K562 (cell line): ENCODE data around the gene MYADML2. TPM values are rescaled to one million over a fixed set of nuclear protein-coding genes. Genes with fewer than 3 reads are reported as not detected.

Experiments used
- BMI1 ChIP-seq: fragments of 150-350 bp; IDR thresholded peaks from 2 replicates; pipeline ENCODE4 v1.6.1; 2014; ENCODE audit warnings: low read length
- BRD9 ChIP-seq: fragments of 450-650 bp; IDR thresholded peaks from 2 replicates; pipeline ENCODE4 v1.6.1; 2018; ENCODE audit warnings: low read depth; ENCODE audit not compliant: partially characterized antibody
- KDM1A ChIP-seq, 2 experiments: fragments of 450-650 bp; IDR thresholded peaks; 2 replicates each; pipeline ENCODE4 v1.6.1; 2016; ENCODE audit warnings: mild to moderate bottlenecking in 2 of 2
- KLF1 ChIP-seq: fragments of 450-650 bp; IDR thresholded peaks from 2 replicates; pipeline ENCODE4 v1.6.1; 2016; ENCODE audit warnings: missing genetic modification characterization, missing compliant biosample characterization
- MTA2 ChIP-seq: fragments of 450-650 bp; IDR thresholded peaks from 2 replicates; pipeline ENCODE4 v1.6.1; 2016; ENCODE audit warnings: low read depth
- SNRNP70 ChIP-seq: fragments of 200-400 bp; formaldehyde crosslinking; optimal IDR thresholded peaks from 2 replicates; pipeline ENCODE3; 2017; ENCODE audit warnings: low read depth, low read length
- STAG1 ChIP-seq: sonication (generic); formaldehyde crosslinking; IDR thresholded peaks from 2 replicates; pipeline ENCODE4 v1.5.0; 2020; ENCODE audit warnings: missing genetic modification reagents, borderline replicate concordance
- TEAD2 ChIP-seq: fragments of 450-650 bp; IDR thresholded peaks from 2 replicates; pipeline ENCODE4 v1.6.1; 2016; ENCODE audit warnings: missing genetic modification characterization, control low read depth, missing compliant biosample characterization
- ZFP30 ChIP-seq: fragments of 250-450 bp; sonication (Bioruptor Pico); IDR thresholded peaks from 2 replicates; pipeline ENCODE4 v1.8.0; 2022; ENCODE audit warnings: moderate library complexity, mild to moderate bottlenecking, inconsistent platforms, borderline replicate concordance
- ZNF175 ChIP-seq: fragments of 200-800 bp; sonication (Bioruptor generic); IDR thresholded peaks from 2 replicates; pipeline ENCODE4 v1.6.1; 2016; ENCODE audit warnings: low read depth, mild to moderate bottlenecking, missing genetic modification characterization, missing compliant biosample characterization
- ZNF431 ChIP-seq: sonication (generic); formaldehyde crosslinking; IDR thresholded peaks from 2 replicates; pipeline ENCODE4 v1.8.0; 2022; ENCODE audit warnings: mild to moderate bottlenecking, missing genetic modification reagents
- polyA plus RNA-seq, 8 experiments: library from polyadenylated mRNA; depleted of rRNA in 4 of 8; stranded (reverse) in 5 of 8; unstranded in 3 of 8; fragments of >200 nt; fragmentation: Nextera tagmentation in 2 of 8; fragmentation: Illumina TruSeq in 1 of 8; extraction: Ambion mirVana in 2 of 8; extraction: Trizol in 1 of 8; gene quantifications; 2 replicates each; pipeline versions ENCODE4 v1.2.1 to v1.2.3, GENCODE V29; 2011 to 2014; ENCODE audit warnings: inconsistent platforms in 1 of 8, missing spikeins in 1 of 8
- total RNA-seq, 7 experiments: library from RNA; depleted of rRNA in 6 of 7; stranded (reverse); fragments of >200 nt in 6 of 7; fragmentation: Illumina TruSeq in 2 of 7; extraction: Trizol in 2 of 7; gene quantifications; 2 replicates each; pipeline versions ENCODE4 v1.2.1 to v1.2.3, GENCODE V29; 2011 to 2021; ENCODE audit warnings: low replicate concordance in 1 of 7
- TF ChIP-seq, protein P1 (sequence below): fragments of 250-450 bp; sonication (Bioruptor Pico); IDR thresholded peaks from 2 replicates; pipeline ENCODE4 v1.5.0; 2021; ENCODE audit warnings: mild to moderate bottlenecking, moderate library complexity
- TF ChIP-seq, protein P2 (sequence below): sonication (generic); formaldehyde crosslinking; IDR thresholded peaks from 2 replicates; pipeline ENCODE4 v1.8.0; 2023; ENCODE audit warnings: mild to moderate bottlenecking, missing genetic modification reagents
- TF ChIP-seq, protein P3 (sequence below), 2 experiments: fragments of 450-650 bp; IDR thresholded peaks; 2 replicates each; pipeline ENCODE4 v1.6.1; 2018; ENCODE audit warnings: mild to moderate bottlenecking in 2 of 2, low read depth in 1 of 2; ENCODE audit not compliant: partially characterized antibody in 2 of 2
- TF ChIP-seq, protein P4 (sequence below): fragments of 250-450 bp; sonication (Bioruptor Pico); IDR thresholded peaks from 2 replicates; pipeline ENCODE4 v1.5.1; 2021; ENCODE audit warnings: mild to moderate bottlenecking

MYADML2 gene
- total and polyA plus RNA-seq, 9 of the 15 experiments (the other 6 are each of a cell fraction or from before 2014, with no cell fraction given) = not detected

DNA sequence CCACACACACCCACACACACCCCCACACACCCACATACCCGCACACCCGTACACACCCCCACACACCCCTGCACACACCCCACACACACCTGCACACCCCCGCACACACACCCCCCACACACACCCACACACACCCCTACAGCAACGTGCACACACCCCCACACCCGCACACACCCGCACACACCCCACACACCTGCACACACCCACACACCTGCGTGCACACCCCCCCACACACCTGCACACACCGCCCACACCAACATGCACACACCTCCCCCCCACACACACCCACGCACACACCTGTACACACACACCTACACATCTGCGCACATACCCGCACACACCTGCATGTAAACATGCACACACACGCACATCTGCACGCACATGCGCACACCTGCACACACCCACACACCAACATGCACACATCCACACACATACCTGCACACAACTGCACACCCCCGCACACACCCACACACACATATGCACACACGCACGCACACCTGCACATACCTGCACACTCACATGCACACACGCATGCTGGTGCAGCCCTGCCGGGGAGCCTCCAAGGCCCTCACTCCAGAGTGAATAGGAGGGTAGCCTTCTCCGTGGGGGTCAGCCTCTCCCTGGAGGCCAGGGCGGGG lies 37.9 kb upstream of the MYADML2 start (continued):
- TF ChIP-seq, protein P1, sequence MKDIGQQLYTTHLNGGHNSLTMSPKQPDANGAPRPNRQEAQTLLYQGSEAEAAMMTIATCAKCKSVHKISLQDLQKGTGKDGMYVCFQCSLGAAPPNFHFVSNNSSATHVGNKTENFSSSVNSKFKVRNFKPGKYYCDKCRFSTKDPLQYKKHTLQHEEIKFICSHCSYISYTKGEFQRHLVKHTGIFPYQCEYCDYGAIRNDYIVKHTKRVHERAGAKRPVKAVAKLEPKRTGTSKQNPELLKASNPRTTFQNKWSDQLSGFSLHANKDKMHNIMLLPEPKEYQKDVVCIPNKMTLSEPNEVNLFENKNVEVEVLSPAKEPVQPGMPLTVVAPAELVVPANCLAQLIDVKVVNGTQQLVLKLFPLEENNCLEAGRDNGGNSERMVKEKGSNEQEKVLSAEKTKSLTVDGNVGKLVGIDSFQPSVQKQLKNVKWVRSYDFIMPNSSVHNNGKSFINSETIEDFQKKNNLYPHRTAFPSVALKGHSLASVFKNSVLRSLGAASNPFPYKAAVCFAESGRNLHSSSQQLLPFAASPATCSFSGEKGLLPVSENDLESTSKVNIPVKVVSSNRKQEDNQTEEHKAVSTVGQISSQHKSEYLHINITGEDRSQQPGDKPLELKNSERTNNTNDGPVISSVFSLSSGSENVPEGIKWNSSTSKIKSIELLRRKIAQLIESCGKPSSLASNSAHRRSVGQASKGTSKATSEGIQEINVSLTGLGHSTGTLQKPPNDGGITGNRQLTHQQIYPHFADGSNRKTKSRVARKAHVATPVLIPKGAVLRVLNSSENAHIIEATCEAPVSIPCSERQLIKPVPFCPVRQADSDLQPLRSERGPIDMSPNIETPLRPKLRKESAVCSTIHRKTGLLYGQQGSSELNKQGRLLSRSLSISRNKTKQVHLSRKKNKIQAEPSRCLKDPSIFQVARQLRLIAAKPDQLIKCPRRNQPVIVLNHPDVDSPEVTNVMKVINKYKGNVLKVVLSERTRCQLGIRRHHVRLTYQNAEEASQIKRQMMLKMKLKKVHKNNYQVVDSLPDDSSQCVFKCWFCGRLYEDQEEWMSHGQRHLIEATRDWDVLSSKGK (CRISPR knock-in tag) = no peak
- TF ChIP-seq, protein P2, sequence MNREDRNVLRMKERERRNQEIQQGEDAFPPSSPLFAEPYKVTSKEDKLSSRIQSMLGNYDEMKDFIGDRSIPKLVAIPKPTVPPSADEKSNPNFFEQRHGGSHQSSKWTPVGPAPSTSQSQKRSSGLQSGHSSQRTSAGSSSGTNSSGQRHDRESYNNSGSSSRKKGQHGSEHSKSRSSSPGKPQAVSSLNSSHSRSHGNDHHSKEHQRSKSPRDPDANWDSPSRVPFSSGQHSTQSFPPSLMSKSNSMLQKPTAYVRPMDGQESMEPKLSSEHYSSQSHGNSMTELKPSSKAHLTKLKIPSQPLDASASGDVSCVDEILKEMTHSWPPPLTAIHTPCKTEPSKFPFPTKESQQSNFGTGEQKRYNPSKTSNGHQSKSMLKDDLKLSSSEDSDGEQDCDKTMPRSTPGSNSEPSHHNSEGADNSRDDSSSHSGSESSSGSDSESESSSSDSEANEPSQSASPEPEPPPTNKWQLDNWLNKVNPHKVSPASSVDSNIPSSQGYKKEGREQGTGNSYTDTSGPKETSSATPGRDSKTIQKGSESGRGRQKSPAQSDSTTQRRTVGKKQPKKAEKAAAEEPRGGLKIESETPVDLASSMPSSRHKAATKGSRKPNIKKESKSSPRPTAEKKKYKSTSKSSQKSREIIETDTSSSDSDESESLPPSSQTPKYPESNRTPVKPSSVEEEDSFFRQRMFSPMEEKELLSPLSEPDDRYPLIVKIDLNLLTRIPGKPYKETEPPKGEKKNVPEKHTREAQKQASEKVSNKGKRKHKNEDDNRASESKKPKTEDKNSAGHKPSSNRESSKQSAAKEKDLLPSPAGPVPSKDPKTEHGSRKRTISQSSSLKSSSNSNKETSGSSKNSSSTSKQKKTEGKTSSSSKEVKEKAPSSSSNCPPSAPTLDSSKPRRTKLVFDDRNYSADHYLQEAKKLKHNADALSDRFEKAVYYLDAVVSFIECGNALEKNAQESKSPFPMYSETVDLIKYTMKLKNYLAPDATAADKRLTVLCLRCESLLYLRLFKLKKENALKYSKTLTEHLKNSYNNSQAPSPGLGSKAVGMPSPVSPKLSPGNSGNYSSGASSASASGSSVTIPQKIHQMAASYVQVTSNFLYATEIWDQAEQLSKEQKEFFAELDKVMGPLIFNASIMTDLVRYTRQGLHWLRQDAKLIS (CRISPR knock-in tag) = no peak
- TF ChIP-seq, protein P3, sequence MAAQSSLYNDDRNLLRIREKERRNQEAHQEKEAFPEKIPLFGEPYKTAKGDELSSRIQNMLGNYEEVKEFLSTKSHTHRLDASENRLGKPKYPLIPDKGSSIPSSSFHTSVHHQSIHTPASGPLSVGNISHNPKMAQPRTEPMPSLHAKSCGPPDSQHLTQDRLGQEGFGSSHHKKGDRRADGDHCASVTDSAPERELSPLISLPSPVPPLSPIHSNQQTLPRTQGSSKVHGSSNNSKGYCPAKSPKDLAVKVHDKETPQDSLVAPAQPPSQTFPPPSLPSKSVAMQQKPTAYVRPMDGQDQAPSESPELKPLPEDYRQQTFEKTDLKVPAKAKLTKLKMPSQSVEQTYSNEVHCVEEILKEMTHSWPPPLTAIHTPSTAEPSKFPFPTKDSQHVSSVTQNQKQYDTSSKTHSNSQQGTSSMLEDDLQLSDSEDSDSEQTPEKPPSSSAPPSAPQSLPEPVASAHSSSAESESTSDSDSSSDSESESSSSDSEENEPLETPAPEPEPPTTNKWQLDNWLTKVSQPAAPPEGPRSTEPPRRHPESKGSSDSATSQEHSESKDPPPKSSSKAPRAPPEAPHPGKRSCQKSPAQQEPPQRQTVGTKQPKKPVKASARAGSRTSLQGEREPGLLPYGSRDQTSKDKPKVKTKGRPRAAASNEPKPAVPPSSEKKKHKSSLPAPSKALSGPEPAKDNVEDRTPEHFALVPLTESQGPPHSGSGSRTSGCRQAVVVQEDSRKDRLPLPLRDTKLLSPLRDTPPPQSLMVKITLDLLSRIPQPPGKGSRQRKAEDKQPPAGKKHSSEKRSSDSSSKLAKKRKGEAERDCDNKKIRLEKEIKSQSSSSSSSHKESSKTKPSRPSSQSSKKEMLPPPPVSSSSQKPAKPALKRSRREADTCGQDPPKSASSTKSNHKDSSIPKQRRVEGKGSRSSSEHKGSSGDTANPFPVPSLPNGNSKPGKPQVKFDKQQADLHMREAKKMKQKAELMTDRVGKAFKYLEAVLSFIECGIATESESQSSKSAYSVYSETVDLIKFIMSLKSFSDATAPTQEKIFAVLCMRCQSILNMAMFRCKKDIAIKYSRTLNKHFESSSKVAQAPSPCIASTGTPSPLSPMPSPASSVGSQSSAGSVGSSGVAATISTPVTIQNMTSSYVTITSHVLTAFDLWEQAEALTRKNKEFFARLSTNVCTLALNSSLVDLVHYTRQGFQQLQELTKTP (IDR thresholded peaks at IDR 0.05; ENCODE audit: low read depth in 1 of 2, partially characterized antibody in 2 of 2) = no peak
- TF ChIP-seq TEAD2 (tag) = no peak
- no peak for TF ChIP-seq KLF1 (tag)
- TF ChIP-seq ZNF175 (CRISPR knock-in tag) = no peak
- TF ChIP-seq BRD9 = no peak
- no peak for TF ChIP-seq SNRNP70
- no peak for TF ChIP-seq BMI1
- TF ChIP-seq MTA2 = no peak
- TF ChIP-seq, protein P4, sequence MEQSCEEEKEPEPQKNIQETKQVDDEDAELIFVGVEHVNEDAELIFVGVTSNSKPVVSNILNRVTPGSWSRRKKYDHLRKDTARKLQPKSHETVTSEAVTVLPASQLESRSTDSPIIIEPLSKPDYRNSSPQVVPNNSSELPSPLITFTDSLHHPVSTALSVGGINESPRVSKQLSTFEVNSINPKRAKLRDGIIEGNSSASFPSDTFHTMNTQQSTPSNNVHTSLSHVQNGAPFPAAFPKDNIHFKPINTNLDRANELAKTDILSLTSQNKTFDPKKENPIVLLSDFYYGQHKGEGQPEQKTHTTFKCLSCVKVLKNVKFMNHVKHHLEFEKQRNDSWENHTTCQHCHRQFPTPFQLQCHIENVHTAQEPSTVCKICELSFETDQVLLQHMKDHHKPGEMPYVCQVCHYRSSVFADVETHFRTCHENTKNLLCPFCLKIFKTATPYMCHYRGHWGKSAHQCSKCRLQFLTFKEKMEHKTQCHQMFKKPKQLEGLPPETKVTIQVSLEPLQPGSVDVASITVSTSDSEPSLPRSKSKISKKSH (CRISPR knock-in tag) = no peak
- TF ChIP-seq ZNF431 = no peak
- peak in 1 of 2 experiments; percentile 49; a peak in 1 of 4 replicates for TF ChIP-seq KDM1A (IDR thresholded peaks at IDR 0.05)
- TF ChIP-seq STAG1 (CRISPR knock-in tag) = no peak
- TF ChIP-seq ZFP30 = no peak
